HG02623 (cell line): ENCODE results near the gene CD84.
"Not testable (repeated sequence)": the region's sequence is repeated elsewhere in the genome, so short reads cannot be mapped to it uniquely, and the experiment has no call there.

Experiments
- ATAC-seq: cut with Tn5 transposase; IDR thresholded peaks from one replicate; pipeline ENCODE4 v1.9.1; 2021; ENCODE audit warnings: moderate library complexity; ENCODE audit not compliant: unreplicated experiment

Gene CD84

GRCh38 chr1:160576390-160576789 lies 2.9 kb downstream of the CD84 start:
- ATAC-seq: peak; percentile 39

- no peak for ATAC-seq
Observed at GRCh38 chr1:160575112-160575664, 4.1 kb downstream of the CD84 start.

- no peak for ATAC-seq
Observed at GRCh38 chr1:160570840-160571239, 8.5 kb downstream of the CD84 start.

- ATAC-seq: no peak
Observed at GRCh38 chr1:160569806-160570205, 9.5 kb downstream of the CD84 start.

DNA sequence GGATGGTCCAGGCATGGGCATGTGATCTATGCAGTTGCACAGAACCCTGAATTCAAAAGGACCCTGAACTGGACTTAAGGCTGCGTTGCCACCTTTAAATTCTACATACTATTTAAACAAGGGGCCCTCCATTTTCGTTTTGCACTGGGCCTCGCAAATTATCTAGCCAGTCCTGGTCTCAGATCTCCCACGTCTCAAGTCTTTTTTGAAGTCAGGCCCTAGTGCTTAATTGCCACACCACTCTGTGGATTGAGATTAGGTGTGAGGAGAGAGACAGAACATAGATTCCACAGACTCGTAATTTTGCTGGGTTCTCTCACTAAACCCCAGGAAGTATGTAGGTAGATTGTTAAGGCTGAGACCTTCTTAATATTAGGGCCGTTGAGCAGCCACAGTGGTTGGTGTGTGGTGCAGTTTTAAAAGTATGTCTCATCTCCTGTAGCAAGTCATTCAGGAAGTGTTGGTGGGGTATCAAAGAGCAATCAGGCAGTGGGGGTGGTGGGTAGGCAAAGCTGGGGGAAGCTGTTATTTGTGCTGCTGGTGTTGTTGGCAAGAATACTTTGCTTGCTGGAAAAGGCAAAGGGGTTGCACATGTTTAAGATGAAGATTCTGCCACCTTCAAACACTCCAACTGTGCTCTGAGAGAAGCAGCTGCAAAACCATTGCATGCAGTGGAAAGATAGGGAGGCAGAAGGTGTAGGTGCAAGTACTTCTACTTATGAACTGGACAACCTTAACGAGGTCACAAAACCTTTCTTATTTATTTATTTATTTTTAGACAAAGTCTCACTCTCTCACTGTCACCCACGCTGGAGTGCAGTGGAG lies 11.2 kb downstream of the CD84 start:
- ATAC-seq: no peak

DNA sequence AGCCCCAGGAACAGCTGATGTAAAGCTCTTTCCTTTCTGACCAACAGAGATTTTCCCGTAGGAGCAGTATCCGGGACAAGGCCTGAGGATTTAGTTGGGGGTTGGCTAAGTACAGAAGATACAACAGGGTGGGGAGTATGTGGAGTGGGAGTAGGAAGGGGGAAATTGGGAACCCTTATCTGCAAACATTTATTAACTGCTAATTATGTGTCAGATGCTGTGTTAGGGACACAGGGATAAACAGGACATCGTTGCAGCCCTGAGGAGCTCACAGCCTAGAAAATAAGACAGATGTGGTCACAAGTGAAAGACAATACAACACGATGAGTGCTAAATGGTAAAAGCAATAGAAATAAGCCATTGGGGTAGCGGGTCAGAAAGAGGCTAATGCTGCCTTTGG lies 12.0 kb downstream of the CD84 start:
- no peak for ATAC-seq

DNA sequence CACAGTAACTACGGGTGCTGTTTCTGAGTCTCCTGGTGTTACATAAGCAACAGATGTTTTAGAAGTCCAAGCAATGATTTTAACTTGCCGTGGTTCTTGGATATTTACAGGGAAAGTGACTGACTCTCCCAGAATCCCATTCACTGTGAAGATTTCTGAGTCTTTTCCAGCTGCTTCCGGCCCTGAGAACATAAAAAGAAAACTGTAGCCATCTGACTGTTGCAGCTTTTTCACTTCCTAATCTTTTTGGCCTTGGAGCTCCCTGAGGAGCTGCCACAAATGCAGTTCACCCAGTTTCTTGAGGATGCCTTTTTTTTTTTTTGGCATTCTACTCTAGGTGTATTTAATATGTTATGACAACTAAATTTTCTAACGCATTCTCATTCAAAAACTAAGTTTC lies 13.7 kb downstream of the CD84 start:
- ATAC-seq: no peak

DNA sequence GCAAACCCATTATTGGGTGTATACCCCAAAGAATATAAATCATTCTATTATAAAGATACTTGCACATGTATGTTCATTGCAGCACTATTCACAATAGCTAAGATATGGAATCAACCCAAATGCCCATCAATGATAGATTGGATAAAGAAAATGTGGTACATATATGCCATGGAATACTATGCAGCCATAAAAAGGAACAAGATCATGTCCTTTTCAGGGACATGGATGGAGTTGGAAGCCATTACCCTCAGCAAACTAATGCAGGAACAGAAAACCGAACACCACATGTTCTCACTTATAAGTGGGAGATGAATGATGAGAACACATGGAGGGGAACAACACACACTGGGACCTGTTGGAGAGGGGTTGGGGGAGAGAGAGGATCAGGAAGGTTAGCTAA lies 16.1 kb downstream of the CD84 start:
- ATAC-seq: not testable (repeated sequence)

DNA sequence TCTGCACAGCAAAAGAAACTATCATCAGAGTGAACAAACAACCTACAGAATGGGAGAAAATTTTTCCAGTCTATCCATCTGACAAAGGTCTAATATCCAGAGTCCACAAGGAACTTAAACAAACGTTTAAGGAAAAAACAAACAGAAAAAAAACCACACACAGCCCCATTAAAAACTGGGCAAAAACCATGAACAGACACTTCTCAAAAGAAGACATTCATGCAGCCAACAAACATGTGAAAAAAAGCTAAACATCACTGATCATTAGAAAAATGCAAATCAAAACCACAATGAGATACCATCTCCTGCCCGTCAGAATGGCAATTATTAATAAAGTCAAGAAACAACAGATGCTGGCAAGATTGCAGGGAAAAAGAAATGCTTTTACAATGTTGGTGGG lies 16.6 kb downstream of the CD84 start:
- ATAC-seq: not testable (repeated sequence)

DNA sequence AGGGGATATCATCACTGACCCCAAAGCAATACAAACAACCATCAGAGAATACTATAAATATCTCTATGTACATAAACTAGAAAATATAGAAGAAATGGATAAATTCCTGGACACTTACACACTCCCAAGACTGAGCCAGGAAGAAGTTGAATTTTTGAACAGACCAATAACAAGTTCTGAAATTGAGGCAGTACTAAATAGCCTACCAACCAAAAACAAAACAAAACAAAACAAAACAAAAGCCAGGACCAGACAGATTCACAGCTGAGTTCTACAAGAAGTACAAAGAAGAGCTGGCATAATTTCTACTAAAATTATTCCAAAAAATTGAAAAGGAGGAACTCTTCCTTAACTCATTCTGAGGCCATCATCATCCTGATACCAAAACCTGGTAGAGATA lies 18.5 kb downstream of the CD84 start:
- ATAC-seq: no peak

- ATAC-seq: no peak
Observed at GRCh38 chr1:160560045-160560705, 19.1 kb downstream of the CD84 start.

GRCh38 chr1:160559437-160559836 lies 19.9 kb downstream of the CD84 start:
- ATAC-seq: not testable (repeated sequence)

GRCh38 chr1:160558660-160559380 lies 20.5 kb downstream of the CD84 start:
- ATAC-seq: no peak

DNA sequence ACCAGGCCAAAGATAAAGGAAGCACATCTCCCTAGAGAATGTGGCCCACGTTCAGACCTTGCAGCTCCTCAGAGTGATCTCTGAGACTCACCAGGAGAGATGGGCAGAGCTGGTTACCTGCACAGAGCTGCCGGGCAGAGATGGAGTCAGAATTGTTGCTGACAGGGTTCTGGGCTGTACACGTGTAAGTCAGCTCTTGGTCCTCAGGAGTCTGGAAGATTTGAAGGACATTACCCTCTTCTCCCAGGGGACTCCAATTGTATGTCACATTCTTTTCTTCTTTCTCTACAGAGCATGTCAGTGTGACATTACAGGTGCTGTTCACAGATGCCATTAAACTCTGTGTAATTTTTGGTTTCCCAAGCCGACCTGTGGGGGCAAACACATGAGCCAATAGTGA lies 25.5 kb downstream of the CD84 start:
- no peak for ATAC-seq

- no peak for ATAC-seq
Observed at GRCh38 chr1:160552425-160552824, 26.9 kb downstream of the CD84 start.

- ATAC-seq: no peak
Observed at GRCh38 chr1:160550572-160551034, 28.7 kb downstream of the CD84 start.

GRCh38 chr1:160549665-160550006 lies 29.7 kb downstream of the CD84 start:
- no peak for ATAC-seq

DNA sequence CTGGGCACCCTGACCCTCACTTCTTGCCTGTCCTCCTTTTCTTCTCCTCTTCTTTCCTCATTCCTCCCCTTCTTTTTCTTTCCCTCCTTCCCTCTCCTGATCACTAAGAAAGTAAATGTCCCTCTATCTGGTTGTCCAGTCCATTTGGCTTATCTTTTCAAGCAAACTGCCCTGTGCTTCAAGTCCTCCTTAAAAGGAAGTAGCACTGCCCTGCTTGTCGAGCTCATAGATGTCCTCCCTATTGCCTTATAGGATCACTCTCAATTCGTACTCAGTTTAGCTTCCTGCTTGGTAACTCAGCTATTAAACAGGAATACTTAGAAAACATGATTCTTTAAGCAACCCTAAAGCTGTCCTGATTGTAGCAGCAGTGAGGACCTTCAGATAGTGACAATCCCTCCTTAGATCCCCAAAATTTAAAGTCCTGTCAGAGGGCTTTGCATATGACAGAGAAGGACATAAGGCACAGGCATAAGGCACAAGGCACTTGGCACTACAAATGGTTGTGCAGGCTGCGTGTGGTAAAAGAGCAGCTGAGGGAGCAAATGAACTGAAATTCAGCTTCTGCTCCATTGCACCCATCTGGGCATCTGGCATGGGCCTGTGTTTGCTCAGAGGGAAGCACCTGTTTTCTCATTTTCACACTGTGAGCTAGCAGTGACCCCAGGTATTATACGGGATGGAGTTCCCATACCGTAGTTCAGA lies 30.2 kb downstream of the CD84 start:
- no peak for ATAC-seq

DNA sequence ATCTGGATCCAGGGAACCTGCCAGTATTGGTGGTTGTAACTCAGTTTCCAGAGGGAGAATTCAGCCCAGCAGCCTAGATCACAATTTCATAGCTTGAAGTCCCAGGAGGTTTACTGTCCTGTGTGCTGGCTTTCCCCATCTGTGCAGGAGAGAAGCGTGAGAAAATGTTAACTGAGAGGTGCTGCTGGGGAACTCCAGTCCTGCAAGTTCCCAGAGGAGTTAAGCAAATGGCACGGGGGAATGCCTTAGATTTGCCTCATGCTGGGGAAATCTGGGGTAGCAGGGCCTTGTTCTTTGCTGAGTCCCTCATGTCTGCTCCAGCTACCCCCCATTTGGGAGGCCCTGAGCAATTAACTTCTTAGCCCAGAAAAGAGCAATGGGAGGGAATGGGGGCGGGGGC lies 31.1 kb downstream of the CD84 start:
- ATAC-seq: peak; percentile 34

DNA sequence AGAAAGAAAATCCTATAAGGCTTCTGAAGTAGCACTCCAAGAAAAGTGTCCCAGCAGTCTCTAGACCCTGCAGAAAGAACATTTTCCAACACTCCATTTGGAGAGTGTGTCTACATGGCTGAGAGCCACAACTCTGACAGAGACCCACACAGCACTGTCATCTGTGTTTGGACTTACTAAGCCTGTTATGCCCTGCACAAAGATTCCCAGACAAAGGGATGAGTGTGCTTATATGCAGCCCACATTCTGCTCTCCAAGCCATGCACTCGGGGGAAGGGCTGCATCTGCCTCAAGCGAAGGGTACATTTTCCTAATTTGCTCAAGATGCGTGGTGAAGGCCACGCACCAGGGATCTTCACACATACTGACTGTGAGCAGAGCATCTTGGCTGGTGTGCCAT lies 31.9 kb downstream of the CD84 start:
- no peak for ATAC-seq

DNA sequence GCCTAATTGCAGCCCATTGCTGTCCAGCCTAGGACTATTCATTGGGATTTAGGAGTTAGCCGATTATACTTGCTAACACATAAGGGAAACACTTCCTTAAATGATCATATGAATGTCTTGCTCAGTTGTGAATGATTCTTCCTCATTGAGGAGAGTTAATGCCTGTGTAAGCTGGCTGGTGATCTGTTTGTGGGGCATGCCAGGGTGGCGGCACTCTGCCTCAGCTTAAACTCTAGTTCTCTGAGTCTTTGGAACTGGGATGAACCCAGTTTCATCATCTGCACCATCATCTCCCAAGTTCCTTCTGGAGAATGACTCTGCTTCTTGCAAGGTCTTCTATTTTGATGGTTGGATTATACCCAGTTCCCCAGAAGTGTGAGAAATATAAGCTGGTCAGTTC lies 32.4 kb downstream of the CD84 start:
- ATAC-seq: no peak
